Activated effector memory CD4-positive, alpha-beta T cell treated with Interleukin-2 at 50 U/mL for 16 hours (primary cell): ENCODE results near the gene PSEN2.
A peak's percentile ranks its signal among the peaks of the same experiment; 100 is the strongest.
"Not testable (repeated sequence)": the region's sequence is repeated elsewhere in the genome, so short reads cannot be mapped to it uniquely, and the experiment has no call there.

Experiments
- DNase-seq: peaks from one replicate; pipeline ENCODE4 v3.0.0-alpha.2; 2020

PSEN2 gene

DNA sequence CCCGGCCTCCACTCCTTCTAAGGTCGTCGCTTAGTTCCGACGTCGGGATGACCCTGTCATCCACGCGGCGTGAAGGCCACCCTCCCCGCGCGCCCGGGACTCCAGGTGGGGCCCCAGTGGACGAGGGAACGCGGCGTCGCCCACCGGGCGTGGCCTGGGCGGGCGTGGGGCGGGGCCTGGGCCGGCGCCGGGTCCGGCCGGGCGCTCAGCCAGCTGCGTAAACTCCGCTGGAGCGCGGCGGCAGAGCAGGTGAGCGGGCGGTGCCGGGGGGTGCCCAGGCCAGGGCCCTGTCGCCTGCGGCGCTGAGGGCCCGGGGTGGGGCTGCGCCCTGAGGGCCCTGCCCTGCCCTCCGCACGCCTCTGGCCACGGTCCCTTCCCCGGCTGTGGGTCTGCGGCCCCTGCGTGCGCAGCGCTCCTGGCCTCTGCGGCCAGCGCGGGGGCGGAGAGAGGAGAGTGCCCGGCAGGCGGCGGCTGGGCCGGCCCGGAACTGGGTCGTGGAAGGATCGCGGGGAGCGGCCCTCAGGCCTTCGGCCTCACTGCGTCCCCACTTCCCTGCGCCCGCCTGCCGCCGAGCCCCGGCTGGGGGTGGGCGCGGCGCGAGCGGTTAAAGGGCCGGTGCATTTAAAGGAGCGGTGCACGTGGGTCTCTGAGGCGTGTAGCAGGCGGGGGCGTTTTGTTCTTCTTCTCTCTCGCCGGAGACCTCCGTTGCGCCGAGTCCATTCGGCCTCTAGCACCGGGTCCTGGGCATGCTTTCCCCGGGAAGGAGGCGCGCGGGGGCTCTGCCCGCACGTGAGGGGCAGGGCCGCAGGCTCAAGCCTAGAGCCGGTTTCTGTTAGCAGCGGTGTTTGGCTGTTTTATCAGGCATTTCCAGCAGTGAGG is at the start of gene PSEN2:
PSEN2 (plus strand) TSS at position 216 of the 879 bp plus-strand sequence. CDS start 11,292 bp downstream, outside the sequence.
- DNase-seq, result peak; percentile 49

DNA sequence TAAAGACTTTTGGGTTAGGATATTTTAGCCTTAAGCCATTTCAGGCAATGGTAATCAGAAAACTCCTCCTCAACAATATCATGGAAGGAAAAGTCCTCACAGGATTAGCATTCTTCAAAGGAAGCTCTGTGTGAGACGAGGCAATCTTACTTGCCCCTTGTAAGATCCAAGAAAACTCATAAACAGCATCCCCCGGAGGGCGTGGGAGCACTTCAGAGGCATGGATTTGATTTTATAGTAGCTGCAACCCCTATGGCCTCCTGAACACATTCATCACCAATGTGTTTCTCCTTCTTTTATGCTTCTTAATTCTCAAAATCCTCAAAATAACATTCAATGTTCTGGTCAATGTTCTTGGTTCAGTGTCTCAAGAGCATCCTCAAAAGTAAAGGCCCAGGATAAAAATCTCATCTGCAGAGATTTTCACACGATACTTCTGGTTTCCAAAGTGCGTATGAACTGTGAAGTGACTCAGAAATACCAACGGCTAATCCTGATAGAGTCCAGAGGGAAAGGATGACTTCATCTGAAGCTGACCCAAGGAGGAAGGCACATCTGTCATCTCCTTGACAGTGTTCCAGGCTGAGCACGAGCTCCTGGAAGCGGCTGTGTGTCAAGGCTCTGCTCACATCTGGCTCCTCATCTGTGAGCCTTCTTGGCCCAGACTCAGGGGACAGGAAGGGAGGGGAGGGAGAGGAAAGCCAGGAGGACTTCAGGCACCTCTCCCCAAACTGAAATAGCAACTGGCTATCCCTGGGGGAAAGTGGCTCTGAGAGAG is 49.3 kb upstream of the PSEN2 start:
- no peak for DNase-seq

DNA sequence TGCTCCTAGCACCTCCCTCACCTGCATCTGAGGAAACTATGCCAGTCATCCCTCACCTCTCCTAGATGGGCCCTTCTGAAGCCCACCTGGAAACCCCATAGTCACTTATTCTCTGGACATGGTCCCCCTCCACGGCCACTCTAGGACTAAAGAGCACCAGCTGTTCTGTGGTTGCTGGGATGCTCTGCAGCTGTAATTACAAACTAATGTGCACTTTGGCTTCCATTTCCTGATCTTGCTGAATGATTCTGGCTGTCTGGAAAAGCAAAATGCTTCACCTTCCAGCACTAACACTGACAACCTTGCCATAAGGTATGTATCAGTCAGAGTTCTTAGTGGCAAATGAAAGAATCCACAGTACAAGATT is 48.7 kb upstream of the PSEN2 start:
- no peak for DNase-seq

DNA sequence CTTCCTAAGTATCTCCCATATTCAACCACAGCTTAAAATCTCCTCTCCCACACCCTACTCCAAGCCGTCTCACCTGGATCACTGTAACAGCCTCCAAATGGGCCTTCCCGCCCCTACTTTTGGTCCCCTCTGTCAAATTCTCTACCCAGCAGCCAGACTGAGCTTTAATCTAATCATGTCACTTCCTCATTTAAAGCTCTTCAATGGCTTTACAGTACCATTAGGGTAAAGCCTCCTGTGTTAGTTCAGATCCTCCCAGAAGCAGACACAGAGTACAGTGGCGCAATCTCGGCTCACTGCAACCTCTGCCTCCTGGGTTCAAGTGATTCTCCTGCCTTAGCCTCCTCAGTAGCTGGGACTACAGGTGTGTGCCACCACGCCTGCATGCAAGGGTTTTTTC is 46.8 kb upstream of the PSEN2 start:
- no peak for DNase-seq

DNA sequence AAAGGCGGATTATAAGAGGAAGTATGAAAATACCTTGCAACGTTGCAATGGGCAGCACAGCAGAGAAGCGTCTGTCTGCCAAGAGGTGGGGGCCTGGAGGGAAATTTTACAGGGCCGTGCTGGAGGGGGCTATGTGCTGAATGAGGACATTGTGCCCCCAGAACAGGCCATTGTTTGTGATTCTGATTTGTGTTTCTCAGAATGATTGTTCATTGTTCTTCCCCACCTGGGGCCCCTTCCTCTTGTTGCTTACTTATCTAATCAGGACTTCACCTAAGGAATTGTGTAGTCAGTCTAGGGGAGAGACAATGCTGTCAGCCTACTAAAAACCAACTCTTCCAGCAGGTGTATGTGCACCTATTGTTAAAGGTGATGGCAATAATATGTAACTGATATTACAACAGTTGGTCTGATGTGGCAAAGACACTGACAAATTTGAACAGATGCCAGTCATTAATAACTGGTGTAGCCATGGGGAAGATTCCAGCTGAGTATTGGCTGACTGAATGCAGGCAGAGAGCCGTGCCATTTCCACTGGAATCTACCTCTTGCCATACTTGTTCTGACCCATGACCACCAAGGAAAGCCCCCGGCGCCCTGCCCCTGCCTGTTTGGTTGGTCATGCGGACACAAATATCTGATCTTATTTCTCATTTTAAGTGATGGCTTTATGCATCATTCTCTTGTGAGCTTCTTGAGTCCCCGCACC is 45.2 kb upstream of the PSEN2 start:
- no peak for DNase-seq

DNA sequence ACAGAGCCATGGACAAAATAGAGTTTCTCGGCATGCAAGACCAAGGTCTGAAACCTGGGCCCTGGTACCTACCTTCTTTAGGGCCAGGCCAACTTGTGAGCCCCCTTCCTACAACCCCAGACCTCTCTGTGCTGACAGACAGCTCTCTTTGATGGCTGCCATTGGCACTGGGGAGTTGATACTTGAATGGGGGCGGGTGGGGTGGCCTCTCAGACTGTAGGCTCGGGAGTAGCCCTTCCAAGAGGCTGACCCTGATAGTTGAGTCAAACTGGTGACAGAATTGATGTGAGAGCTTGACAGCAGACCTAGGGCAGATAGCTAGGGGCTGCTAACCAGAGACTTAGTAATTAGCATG is 44.7 kb upstream of the PSEN2 start:
- no peak for DNase-seq

DNA sequence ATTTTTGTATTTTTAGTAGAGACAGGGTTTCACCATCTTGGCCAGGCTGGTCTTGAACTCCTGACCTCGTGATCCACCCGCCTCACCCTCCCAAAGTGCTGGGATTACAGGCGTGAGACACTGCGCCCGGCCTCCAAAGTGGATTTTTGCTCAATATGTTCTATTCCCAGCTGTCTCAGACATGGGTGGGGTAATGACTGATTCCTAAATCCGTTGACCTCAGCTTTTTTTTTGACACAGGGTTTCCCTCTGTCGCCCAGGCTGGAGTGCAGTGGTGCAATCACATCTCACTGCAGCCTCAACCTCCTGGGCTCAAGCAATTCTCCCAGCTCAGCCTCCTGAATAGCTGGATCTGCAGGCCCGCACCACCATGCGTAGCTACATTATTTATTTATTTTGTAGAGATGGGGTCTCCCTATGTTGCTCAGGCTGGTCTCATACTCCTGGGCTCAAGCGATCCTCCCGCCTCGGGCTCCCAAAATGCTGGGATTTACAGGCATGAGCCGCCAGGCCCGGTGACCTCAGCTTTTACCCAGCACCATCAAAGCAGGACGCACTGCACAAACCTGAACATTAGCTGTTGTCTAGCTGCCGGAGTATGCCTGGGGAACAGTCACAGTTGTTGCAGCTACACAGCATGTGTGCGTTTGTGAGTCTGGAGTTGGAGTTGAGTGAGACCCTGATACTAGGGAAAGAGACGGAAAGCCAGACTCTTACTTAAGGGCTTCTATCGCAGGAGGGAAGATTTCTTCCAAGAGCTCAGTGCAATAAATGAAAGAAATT is 43.7 kb upstream of the PSEN2 start:
- no peak for DNase-seq

DNA sequence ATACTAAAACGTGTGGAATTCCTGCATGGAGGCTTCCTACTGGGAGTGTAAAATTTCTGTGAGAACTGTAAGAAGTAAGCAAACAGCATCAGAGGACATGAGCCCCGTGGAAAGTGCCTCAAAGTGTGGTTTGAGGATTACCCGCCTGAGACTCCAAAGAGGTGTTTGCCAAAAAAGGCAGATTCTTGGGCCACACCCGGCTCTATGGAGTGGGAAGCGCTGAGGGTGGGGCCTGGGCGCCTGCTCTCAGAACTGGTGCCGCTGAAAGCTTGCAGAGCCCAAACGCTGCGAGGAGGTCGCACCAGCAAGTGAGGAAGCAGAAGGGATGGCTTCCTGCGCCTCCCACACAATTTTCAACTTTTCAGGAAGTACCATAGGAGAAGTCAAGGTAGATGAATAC is 43.0 kb upstream of the PSEN2 start:
- DNase-seq, result no peak

DNA sequence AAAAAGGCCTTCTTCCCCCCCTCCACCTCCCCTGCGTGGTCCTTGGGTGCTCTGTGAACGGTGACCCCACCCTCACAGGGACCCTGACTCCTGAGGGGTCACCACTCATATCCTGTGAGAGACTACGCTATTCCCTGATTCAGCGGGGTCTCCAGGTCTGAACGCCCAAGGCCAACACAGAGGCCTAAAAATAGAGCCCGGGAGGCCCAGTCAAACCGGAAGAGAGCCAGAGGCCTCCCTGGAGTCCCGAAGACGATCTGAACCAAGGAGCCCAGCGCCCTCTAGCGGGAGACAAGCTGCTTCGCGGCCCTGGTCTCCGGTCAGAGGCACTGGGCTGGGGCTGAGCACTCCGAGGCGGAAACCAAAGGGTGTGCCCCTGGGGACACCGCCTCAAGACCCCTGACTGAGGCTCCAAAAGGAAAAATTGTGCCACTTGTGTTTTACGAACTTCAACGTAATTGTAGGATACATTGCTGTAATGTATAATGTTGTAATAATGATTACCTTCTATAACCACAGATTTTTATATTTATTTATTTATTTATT is 42.4 kb upstream of the PSEN2 start:
- peak; percentile 82 for DNase-seq

DNA sequence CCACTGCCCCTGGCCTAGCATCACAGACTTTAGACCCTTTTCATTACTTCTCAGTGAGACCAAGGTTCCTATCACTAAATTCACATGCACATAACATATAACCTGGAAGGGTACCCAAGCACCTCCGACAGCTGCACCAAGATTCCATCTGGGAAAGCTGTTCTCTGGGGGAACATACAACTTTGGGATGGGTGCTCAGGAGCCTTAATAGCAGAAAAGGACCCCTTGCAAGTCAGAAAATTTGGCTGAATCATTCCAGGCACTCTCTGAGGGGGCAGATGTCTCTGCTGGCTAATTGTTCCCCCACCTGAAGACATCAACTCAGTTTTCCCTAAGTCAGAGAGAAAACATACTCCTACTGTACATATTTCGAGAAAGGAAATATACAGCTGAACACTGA is 41.3 kb upstream of the PSEN2 start:
- no peak for DNase-seq

DNA sequence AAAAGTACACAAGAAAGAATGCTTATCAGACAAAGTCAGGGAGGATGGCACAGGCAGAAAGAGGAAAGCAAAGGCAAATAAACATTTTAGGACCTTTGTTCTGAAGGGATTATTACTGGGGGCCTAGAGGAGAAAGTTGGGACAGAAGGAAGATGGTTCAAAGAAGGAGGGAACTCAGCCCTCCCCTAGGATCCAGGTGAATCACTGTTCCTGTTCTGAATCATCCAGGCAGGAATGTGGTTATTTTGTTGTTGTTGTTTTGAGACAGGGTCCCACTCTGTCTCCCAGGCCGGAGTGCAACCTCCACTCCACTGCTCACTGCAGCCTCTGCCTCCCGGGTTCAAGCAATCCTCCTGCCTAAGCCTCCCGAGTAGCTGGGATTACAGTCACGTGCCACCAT is 38.5 kb upstream of the PSEN2 start:
- no peak for DNase-seq

DNA sequence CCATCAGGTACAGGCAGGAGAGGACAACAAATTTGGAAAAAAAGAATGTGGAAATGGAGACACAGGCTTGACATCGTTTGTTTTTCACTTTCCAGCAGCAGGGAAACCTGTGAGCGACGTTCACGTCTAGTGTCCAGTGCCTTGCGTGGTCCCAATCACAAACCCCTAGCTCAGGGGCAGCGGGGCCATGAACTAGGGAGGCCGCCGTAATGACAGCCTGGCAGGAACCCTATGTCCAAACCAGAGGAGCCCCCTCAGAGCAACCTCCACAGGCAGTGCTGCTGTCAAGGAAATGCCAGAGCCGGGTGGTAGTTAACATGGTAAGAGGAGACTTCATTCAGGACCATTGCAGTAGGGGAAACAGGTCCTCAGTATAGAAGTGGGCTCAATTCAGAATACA is 37.8 kb upstream of the PSEN2 start:
- DNase-seq, result no peak

DNA sequence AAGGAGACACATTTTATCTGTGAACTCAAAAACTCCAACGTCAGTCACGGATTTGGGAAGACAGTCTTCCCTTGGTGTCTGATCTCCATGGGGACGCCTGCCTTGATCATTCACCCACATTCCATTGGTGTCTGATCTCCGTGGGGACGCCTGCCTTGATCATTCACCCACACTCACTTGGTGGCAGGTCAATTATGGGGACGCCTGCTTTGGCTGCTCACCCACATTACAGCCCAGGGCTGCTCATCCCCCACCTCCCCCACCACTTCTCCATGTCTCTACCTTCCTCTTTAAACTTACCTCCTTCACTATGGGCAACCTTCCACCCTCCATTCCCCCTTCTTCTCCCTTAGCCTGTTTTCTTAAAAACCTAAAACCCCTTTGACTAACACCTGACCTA is 36.2 kb upstream of the PSEN2 start:
- not testable (repeated sequence) for DNase-seq

DNA sequence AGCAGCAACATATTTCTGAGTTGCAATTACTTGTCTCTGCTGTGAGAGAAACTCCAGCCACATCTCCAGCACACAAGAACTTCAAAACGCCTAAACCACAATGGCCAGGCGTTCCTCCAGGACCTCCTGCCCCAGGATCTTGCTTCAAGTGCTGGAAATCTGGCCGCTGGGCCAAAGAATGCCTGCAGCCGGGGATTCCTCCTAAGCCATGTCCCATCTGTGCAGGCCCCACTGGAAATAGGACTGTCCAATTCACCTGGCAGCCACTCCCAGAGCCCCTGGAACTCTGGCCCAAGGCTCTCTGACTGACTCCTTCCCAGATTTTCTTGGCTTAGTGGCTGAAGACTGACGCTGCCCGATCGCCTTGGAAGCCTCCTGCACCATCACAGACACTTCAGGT is 35.0 kb upstream of the PSEN2 start:
- not testable (repeated sequence) for DNase-seq

DNA sequence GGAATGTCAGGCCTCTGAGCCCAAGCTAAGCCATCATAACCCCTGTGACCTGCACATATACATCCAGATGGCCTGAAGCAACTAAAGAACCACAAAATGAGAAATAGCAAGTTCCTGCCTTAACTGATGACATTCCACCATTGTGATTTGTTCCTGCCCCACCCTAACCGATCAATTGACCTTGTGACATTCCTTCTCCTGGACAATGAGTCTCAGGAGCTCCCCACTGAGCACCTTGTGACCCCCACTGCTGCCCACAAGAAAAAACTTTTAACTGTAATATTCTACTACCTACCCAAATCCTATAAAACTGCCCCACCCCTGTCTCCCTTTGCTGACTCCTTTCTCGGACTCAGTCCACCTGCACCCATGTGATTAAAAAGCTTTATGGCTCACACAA is 32.5 kb upstream of the PSEN2 start:
- not testable (repeated sequence) for DNase-seq

DNA sequence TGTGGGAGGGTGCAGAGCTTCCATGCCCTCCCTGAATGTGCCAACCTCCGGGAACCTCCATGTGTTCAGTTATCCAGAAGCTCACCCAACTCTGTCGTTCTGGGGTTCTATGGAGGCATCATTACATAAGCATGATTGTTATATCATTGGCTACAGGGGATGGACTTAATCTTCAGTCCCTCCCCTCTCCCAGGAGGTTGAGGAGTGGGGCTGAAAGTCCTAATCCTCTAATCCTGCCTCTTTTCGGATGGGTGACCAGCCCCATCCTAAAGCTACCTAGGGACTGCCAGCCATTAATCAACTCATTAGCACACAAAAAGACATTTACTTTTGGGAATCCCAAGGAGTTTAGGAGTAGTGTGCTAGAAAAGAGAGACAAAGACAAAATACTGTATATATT is 32.0 kb upstream of the PSEN2 start:
- DNase-seq, result no peak

DNA sequence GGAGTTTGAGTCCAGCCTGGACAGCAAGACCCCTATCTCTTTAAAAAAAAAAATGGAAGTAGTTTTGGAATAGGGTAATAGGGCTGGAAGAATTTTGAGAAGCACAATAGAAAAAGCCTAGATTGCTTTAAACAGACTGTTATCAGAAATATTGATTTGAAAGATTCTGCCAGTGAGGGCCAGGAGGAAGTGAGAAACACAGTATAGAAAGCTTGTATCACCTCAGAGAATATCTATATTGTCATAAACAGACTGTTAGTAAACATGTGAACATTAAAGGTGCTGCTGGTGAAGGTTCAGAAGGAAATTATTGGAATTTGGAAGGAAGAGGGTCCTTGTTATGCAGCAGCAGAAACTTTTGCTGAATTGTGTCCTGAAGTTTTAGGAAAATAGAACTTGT is 24.8 kb upstream of the PSEN2 start:
- DNase-seq, result no peak

DNA sequence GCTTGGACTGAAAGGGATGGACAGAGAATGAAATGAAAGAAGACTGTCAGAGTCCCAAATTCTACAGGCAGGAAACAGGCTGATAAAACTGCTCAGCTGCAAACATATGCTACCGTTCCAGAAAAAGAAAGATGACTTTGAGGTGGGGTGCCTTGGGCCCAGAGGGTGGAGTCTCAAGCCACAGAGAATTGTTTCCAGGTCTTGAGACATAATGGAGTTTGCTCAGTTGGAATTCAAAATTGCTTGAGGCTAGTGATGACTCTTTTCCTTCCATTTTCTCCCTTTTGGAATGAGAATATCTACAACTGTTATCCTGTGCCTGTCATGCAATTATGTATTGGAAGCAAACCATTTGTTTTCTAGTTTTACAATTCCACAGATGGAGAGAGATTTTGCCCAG is 23.6 kb upstream of the PSEN2 start:
- no peak for DNase-seq

DNA sequence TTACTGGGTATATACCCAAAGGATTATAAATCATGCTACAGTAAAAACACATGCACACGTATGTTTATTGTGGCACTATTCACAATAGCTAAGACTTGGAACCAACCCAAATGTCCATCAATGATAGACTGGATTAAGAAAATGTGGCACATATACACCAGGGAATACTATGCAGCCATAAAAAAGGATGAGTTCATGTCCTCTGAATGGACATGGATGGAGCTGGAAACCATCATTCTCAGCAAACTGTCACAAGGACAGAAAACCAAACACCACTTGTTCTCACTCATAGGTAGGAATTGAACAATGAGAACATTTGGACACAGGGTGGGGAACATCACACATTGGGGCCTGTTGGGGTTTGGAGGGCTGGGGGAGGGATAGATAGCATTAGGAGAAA is 15.9 kb upstream of the PSEN2 start:
- not testable (repeated sequence) for DNase-seq

DNA sequence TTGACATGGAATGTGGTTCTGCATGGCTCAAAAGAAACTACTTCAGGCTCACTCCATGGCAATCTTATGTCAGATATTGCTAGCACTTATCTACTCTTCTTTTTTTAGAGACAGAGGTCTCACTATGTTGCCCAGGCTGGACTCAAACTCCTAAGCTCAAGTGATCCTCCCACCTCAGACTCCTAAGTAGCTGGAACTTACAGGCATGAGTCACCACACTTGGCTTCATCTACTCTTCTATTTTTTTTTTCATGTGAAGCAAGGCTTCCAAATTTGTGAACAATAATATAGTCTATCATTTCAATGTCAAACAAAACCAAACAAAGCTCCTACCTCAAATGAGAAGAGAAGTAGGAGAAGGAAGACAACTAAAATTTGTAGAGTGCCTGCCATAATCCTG is 7.5 kb upstream of the PSEN2 start:
- no peak for DNase-seq

DNA sequence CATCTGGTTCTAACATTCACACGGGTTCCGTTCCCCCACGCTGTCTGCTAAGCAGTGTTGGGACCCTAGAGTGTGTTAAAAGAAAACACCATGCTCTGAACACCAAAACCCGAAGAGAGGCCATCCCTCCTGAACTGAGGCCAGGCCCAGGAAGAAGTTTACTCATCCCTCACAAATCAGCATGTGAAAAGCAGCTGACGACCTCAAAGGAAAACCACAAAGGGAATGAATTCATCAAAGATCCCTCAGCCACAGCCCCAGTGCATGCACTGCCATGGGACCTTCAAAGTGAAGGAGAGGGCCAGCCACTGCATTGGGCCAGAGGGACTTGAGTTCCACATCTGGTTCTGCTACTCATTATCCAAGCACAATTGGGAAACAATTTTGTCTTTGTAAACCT is 7.0 kb upstream of the PSEN2 start:
- DNase-seq, result no peak

DNA sequence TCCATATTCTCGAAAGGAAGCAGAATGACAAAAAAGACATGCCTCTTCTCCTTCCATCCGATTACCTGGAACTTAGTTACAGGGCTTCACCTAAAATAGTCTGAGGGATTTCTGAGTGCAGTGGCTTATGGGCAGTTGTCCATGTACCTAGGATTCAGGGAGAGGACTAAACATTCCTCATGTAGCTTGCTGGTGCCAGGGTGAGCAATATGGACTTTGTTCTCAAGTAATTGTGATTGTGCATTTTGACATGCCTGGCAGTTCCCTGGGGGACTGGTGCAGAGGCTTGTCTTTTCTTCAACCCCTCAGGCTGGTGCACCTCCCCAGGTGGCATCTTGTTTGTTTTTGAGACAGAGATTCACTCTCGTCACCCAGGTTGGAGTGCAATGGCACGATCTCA is 6.1 kb upstream of the PSEN2 start:
- DNase-seq, result no peak

DNA sequence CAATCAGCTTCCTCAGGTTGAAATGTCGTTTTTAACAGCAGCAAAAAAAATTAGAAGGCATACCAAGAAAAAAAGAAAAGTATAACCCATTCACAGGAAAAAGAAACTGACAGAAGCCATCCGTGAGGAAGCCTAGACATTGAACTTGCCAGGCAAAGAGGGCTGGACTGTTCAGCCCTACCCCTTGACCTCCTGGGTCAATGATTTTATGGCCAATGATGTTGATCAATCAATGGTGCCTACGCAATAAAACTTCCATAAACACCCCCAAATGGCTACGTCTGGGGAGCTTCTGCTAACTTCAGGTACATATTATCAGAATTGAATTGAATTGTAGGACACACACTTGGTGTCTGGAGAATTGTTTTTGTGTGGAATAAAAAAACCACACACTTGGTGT is 4.8 kb upstream of the PSEN2 start:
- DNase-seq, result no peak
